NCI-H1694 treated with DMSO at 0.1 percent for 48 hours (cell line): ENCODE results near the gene UGT1A6.
"Not testable (repeated sequence)": the region's sequence is repeated elsewhere in the genome, so short reads cannot be mapped to it uniquely, and the experiment has no call there.

Experiments
- DNase-seq: peaks from one replicate; lab custom pipeline; 2025; lab: John Stamatoyannopoulos, UW

UGT1A6 gene

DNA sequence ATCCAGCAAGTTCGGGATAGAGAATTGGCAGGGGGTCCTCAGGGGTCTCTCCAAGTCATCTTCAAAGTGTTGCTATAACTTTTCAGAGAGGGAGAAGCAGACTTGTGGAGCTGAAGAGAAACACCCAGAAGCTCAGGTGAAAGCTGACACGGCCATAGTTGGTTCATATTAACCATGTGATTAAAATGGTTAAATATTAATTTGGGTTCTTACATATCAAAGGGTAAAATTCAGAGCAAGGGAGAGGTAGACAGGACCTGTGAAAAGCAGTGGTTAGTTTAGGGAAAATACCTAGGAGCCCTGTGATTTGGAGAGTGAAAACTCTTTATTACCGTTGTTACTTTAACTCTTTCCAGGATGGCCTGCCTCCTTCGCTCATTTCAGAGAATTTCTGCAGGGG is at the start of gene UGT1A6:
UGT1A6 (plus strand) TSS at position 243 of the 400 bp plus-strand sequence; CDS start at position 358, 115 bp downstream.
- DNase-seq = no peak

DNA sequence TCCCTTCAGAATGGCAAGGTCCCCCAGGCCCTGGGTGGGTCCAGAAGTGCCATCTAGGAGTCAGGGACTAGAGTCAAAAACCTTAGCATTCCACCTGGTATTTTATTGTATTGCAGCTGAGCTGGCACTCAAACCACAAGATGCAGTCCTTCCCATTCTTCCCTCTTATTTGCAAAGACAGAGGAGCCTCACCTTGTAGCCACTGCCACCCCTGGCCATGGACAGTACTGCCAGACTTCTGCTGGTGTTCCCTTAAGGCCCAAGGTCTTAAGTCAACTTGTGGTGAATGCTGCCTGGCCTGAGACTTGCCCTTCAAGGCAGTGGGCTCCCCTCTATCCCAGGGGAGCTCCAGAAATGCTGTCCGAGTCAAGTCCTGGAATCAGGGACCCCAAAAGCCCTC is 49.6 kb upstream of the UGT1A6 start:
- DNase-seq = no peak

DNA sequence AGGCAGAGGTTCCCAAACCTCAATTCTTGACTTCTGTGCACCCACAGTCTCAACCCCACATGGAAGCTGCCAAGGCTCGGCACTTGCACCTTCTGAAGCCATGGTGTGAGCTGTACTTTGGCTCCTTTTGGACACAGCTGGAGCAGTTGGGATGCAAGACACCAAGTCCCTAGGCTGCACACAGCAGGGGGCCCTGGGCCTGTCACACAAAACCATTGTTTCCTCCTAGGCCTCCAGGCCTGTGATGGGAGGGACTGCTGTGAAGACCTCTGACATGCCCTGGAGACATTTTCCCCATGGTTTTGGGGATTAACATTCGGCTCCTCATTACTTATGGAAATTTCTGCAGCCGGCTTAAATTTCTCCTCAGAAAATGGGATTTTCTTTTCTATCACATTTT is 46.7 kb upstream of the UGT1A6 start:
- DNase-seq = not testable (repeated sequence)

GRCh38 chr2:233650981-233651380 is 41.7 kb upstream of the UGT1A6 start:
- DNase-seq = no peak

DNA sequence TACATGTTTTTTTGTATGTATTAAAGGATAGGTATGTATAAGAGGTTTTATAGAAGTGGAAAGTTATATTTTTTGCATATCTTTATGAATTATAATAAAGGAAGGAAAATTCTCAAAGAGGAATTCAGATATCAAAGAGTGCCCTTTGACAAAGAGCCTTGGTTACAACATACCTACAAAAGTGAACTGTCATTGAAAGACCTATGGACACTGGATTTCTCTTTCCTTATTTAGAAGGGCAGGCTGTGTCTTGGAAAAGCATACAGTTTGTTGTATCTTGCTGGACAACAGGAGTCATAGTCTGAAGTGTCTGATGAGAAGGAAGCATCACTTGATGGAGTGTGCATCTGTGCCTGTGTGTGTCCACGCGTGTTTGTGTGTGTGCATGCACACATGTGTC is 41.3 kb upstream of the UGT1A6 start:
- DNase-seq = no peak

- no peak for DNase-seq
These were observed 38.2 kb upstream of the UGT1A6 start for GRCh38 chr2:233654501-233654900.

DNA sequence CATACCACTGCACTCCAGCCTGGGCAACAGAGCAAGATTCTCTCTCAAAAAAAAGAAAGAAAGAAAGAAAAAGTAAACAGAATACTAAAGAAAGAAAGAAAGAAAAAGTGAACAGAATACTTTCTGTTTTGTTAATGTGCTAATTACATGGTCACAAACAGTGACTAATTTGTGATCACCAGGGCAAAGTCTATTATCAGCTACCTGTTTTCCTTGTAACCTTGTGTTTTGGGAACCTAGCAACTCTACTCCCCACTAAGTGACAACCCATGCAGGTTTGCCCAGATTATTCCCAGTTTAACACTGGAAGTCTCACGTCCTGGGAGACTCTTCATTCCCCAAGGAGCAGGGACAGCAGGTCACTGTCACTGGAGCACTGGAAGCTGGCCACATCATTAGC is 37.6 kb upstream of the UGT1A6 start:
- no peak for DNase-seq

DNA sequence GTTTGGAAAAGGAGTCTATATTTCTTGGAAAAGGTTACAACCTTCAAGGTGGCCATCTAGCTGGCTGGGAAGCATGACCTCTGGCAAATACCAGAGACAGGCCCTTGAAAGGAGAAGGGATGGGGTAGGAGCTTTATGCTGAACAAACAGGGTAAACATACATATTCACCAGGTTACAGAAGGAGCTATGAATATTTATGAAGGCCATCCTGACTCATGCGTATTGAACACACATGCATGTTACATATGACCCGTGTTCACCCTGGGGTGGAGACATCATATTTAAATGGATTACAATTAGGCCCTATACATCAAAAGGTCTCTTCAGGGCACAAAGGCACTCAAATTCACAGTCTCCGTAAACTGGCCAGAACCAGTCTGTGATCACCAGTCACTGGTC is 36.7 kb upstream of the UGT1A6 start:
- not testable (repeated sequence) for DNase-seq

DNA sequence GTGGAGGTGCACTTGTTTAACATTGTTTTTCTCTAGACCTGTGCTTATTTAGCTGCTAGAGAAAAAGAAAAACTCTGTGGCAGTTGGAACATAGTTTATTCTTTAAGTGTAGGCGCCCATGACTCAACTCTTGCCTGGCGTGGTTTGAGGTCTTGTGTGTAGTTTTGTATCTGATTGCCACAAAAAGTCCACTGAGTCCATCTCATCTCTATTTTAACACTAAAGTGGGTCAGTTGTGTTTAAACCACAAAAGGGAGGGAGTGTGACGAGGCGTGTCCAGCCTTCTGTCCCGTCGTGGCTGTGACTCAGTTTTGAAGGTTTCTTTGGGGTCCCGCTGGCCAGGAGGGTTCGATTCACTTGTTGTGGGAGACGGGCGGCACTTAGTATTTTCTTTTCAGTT is 36.2 kb upstream of the UGT1A6 start:
- no peak for DNase-seq

DNA sequence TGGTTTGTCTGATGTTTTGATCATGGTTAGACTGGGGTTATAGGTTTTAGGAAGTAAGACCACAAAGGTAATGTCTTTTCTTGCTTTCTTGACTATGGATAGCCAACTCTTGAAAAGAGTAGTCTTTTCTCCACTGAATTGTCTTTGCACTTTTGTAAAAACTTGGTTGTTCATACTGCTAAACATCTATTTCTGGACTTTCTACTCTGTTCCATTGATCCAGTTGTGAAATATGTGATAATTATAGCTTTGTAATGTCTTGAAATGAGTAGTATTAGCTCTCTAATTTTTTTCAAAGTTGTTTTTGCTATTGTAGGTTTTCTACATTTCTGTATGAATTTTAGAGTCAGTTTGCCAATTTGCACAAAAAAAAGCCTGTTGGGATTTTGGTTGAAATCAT is 34.1 kb upstream of the UGT1A6 start:
- DNase-seq = no peak

- no peak for DNase-seq
These were observed 28.8 kb upstream of the UGT1A6 start for GRCh38 chr2:233663911-233664310.

DNA sequence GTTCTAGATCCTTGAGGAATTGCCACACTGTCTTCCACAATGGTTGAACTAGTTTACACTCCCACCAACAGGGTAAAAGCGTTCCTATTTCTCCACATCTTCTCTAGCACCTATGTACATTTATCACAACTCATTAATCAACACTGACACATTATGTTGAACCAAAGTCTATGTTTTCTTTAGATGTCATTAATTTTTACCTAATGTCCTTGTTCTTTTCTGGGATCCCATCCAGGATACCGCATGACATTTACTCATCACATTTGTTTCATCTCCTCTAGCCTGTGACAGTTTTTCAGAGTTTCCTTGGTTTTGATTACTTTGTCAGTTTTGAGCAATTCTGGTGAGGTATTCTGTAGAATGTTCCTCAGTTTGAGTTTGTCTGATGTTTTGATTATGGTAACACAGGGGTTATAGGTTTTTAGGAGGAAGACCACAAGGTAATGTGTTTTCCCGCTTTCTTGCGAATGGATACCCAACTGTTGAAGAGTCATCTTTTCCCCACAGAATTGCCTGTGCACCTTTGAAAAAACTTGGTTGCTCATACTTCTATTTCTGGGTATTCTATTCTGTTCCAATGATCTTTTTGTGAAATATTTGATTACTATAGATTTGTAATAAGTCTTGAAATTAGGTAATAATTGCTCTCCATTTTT is 24.0 kb upstream of the UGT1A6 start:
- no peak for DNase-seq

DNA sequence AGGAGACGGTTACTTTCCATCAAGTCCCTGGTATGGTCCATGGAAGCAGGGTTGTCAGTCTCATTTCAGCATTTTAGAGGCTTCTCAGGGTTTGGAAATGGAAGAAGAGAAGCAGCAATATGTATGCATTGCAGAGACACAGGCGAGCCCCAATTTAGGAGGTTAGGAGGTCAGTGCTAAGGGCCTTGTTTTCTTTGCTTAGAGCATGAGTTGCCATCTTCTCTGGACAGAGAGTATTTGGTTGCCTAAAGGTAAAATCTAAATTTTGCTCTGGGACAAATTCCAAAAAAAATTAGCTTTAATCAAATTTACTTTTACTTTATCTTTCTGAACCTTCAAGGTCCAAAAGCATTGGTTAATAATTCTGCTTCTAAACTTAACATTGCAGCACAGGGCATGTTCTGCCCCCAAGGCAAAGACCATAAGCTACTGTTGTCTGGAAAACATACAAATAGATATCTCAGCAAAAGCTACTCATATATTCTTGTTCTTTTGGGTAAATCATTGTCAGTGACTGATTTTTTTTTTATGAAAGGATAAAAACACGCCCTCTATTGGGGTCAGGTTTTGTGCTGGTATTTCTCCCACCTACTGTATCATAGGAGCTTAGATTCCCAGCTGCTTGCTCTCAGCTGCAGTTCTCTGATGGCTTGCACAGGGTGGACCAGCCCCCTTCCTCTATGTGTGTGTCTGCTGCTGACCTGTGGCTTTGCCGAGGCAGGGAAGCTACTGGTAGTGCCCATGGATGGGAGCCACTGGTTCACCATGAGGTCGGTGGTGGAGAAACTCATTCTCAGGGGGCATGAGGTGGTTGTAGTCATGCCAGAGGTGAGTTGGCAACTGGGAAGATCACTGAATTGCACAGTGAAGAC is 21.2 kb upstream of the UGT1A6 start, which contains the start of gene UGT1A9:
UGT1A9 (plus strand) TSS at position 609 of the 872 bp plus-strand sequence; CDS start at position 646, 37 bp downstream.
- DNase-seq = no peak

DNA sequence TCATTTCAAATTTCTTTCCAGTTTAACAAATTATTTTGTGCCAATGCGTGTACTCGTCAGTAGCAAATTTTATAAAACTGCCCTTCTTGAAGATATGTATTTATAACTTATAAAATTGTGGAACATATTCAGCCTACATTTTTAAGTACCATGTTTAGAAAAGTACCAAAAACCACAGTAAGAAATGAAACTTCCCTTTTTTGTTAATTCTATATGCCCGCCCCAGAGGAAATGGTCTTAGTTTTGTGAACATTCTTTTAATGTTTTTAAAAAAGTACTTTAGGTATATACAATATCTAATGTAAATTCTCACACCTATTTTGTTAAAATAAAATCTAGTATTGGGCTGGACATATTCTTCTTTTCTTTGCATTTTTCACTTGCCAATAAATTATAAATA is 19.8 kb upstream of the UGT1A6 start:
- DNase-seq = no peak

DNA sequence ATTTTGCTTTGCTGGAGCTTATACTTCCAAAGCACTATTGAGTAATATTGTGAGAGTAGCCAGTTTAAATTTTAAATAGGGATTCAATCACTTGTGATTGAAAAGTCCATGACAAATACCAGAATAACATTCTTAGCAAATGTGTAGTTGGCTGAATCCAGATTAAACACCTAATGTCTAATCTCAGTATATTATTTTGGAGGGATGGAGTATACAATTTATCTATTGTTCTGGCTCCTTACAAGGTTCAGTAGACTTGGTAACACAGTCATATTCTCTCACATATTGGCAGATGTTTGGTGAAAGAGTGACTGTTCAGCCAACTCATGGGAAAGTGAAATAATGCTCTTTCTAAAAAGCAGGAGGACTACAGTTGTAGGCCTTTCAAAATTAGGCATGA is 18.8 kb upstream of the UGT1A6 start:
- no peak for DNase-seq

DNA sequence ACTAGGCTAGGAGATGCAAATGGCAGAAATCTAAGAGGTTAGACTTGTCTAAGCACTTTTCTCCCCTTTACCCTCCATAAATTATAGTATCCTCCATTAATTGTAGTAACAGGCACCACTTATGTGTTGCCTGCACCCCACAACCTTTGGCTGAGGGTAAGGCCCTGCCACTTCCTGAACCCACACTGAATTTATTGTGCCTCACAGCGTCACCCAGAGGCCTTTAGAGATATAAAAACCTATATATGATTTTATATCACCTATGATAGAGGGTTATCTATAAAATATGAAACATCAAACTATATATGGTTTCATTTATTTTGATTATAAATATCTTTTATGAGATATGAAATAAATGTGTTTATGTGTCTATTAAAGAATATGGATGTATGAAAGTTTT is 18.4 kb upstream of the UGT1A6 start:
- no peak for DNase-seq

GRCh38 chr2:233674995-233675394 is 17.7 kb upstream of the UGT1A6 start:
- DNase-seq = no peak

GRCh38 chr2:233676046-233676445 is 16.6 kb upstream of the UGT1A6 start:
- no peak for DNase-seq

DNA sequence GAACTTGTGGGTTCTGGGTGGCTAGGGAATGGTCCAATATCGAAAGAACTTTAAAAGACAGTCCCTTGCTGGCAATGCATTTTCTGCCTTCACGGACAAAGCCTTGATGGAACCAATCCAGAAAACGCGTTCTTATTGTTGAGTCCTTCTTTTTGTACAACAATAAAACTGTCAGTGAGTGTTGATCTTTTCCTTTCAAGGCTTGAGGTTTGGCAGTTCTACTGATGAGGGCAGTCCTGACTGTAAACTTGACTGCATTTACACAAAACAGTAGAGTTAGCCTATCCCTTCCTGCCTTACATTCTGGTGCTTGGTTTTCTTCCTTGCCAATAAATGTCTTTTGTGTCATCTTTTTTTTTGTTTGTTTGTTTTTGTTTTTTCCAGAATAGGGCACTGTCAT is 13.5 kb upstream of the UGT1A6 start:
- no peak for DNase-seq

- DNase-seq = peak; percentile 17
These were observed 12.2 kb upstream of the UGT1A6 start for GRCh38 chr2:233680361-233681045.

GRCh38 chr2:233681521-233682099 is 11.1 kb upstream of the UGT1A6 start, which contains the start of gene UGT1A7:
TSS of gene UGT1A7 (plus strand) at chr2:233681901. CDS start at chr2:233681938, 37 bp downstream.
- DNase-seq = no peak

DNA sequence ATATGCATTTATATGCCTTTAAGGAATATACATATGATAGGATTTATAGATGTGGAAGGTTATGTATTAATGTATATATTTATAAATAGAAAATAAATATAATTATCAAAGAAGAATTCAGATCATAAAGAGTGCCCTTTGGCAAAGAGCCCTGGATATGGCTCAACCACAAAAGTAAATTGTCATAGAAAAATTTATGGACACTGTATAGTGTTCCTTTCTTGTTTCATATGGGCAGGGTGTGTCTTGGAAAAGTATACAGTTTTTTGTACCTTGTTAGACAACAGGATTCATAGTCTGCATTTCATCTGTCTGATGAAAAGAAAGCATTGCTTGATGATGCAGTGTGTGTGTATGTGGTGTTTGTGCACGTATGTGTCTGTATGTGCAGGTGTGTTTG is 8.1 kb upstream of the UGT1A6 start:
- DNase-seq = no peak
